ENCODE results near the gene PPP1CC. TPM values are rescaled to one million over a fixed set of nuclear protein-coding genes. Genes with fewer than 3 reads are reported as not detected.
"Not testable (repeated sequence)": the region's sequence is repeated elsewhere in the genome, so short reads cannot be mapped to it uniquely, and the experiment has no call there.

The PPP1CC gene
- total RNA-seq, 2 donors from 2014 or later = 99.5 to 199 TPM

- Histone ChIP-seq H3K36me3 (no peaks in the 10 kb centered on the region), H3K27ac (peak overlapping the region in 1 of 2 donors; percentile 65), H3K9me3 (no peaks in the 10 kb centered on the region), H3K27me3 (no peaks in the 10 kb centered on the region), H3K4me1 (peaks cover 0 to 69% of the 10 kb centered on the region in 2 donors), H3K4me3 (no peak overlapping the region)
- TF ChIP-seq CTCF (IDR thresholded peaks at IDR 0.05) = no peak
- no peak for DNase-seq (ENCODE audit: low spot score)
Observed at GRCh38 chr12:110737532-110737931, 5.2 kb downstream of the PPP1CC start.

- Histone ChIP-seq H3K4me1 (peaks cover 0 to 74% of the 10 kb centered on the region in 2 donors), H3K27ac (peak overlapping the region in 1 of 2 donors; percentile 16)
- not testable (repeated sequence) for H3K4me3 ChIP-seq, H3K27me3 ChIP-seq, H3K9me3 ChIP-seq, H3K36me3 ChIP-seq
- peak; percentile 11 for DNase-seq (ENCODE audit: low spot score)
Observed at GRCh38 chr12:110737016-110737415, 5.7 kb downstream of the PPP1CC start.

- DNase-seq (ENCODE audit: low spot score) = peak; percentile 9
- no peak for TF ChIP-seq CTCF (IDR thresholded peaks at IDR 0.05)
- H3K4me1 ChIP-seq = peaks cover 0 to 54% of the 10 kb centered on the region in 2 donors
- peak overlapping the region in 1 of 2 donors; percentile 18 for H3K27ac ChIP-seq
- no peaks in the 10 kb centered on the region for H3K27me3 ChIP-seq
- H3K36me3 ChIP-seq = peaks cover 27% of the 10 kb centered on the region
- no peak overlapping the region for H3K4me3 ChIP-seq
- H3K9me3 ChIP-seq = no peaks in the 10 kb centered on the region
Observed at GRCh38 chr12:110733900-110734299, 8.8 kb downstream of the PPP1CC start.

- no peak for TF ChIP-seq CTCF (IDR thresholded peaks at IDR 0.05)
- Histone ChIP-seq H3K4me3 (no peak overlapping the region), H3K9me3 (no peaks in the 10 kb centered on the region), H3K27me3 (no peaks in the 10 kb centered on the region), H3K27ac (peak overlapping the region in 1 of 2 donors; percentile 18), H3K4me1 (peaks cover 0 to 50% of the 10 kb centered on the region in 2 donors), H3K36me3 (peaks cover 34% of the 10 kb centered on the region)
- peak; percentile 56 for DNase-seq (ENCODE audit: low spot score)
Observed at GRCh38 chr12:110733089-110733715, 9.5 kb downstream of the PPP1CC start.

GRCh38 chr12:110732572-110732971 is 10.1 kb downstream of the PPP1CC start:
- peaks cover 0 to 44% of the 10 kb centered on the region in 2 donors for H3K4me1 ChIP-seq
- H3K27me3 ChIP-seq = no peaks in the 10 kb centered on the region
- H3K36me3 ChIP-seq = peaks cover 38% of the 10 kb centered on the region
- no peak overlapping the region for H3K4me3 ChIP-seq
- no peak for TF ChIP-seq CTCF (IDR thresholded peaks at IDR 0.05)
- DNase-seq (ENCODE audit: low spot score) = no peak
- peak overlapping the region in 1 of 2 donors; percentile 18 for H3K27ac ChIP-seq
- H3K9me3 ChIP-seq = no peaks in the 10 kb centered on the region

GRCh38 chr12:110731479-110731878 is 11.2 kb downstream of the PPP1CC start:
- H3K9me3 ChIP-seq = no peaks in the 10 kb centered on the region
- peaks cover 48% of the 10 kb centered on the region for H3K36me3 ChIP-seq
- TF ChIP-seq CTCF (IDR thresholded peaks at IDR 0.05) = no peak
- H3K4me3 ChIP-seq = no peak overlapping the region
- H3K4me1 ChIP-seq = peaks cover 0 to 35% of the 10 kb centered on the region in 2 donors
- no peak overlapping the region for H3K27ac ChIP-seq
- no peak for DNase-seq (ENCODE audit: low spot score)
- H3K27me3 ChIP-seq = no peaks in the 10 kb centered on the region
